Measurements from ENCODE around the gene GRAP2.
A peak's percentile ranks its signal among the peaks of the same experiment; 100 is the strongest.

GRCh38 chr22:39932918-39933649, 32.2 kb downstream of the GRAP2 start:
- TF ChIP-seq CTCF (conservative IDR thresholded peaks at IDR 0.05; ENCODE audit: low read depth in 2 of 2), result peak; percentile 92 to 97
- TF ChIP-seq ZNF114 (CRISPR knock-in tag; IDR thresholded peaks at IDR 0.05), result no peak
- TF ChIP-seq CREB1 (CRISPR knock-in tag; IDR thresholded peaks at IDR 0.05; ENCODE audit: low read depth), result no peak
- TF ChIP-seq POLR2AphosphoS5 (IDR thresholded peaks at IDR 0.05; ENCODE audit: low read depth), result no peak
- TF ChIP-seq EZH2phosphoT487 (IDR thresholded peaks at IDR 0.05; ENCODE audit: unreplicated experiment), result no peak
- no peak for TF ChIP-seq REST (IDR thresholded peaks at IDR 0.05; ENCODE audit: unreplicated experiment)
